ENCODE data around the gene HRH2.

The HRH2 gene

DNA sequence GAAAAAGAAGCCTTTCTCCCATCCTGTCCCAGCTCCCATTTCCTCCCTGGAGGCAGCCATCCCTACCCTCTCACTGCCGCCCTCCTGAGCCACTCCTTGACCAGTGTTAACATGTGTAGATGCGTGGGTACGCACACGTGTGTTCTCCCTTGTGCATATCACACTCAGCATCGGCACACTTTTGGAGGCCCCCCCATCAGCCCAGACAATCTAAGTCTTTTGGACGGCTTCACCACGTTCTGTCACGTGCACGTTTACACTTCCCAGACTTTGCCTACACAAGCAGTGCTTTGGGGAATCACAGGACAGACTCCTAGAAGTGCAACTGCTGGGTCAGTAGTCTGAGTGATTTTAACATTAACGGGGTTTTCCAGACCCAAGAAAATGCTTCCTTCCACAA is 18.0 kb downstream of the HRH2 start:
- DNase-seq (ENCODE audit: low spot score), result no peak

DNA sequence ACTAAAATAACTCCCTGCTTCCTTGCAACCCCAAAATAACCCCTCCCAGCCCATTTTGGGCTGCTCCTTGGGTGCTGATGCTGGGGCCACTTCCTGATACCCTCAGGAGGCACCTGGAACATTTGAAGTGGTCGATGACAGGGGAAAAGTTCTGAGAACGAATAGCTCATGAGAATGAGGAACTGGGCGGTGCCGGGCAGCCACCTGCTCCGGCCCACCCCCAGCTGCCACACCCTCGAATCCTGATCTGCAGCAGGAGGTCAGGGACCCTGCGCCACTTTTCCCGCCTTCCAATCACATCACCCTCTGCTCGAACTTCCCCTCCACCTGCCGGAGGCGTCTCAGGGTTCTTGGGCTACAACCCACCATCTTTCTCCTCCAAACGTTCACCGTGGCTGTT is 19.7 kb downstream of the HRH2 start:
- DNase-seq (ENCODE audit: low spot score), result no peak

DNA sequence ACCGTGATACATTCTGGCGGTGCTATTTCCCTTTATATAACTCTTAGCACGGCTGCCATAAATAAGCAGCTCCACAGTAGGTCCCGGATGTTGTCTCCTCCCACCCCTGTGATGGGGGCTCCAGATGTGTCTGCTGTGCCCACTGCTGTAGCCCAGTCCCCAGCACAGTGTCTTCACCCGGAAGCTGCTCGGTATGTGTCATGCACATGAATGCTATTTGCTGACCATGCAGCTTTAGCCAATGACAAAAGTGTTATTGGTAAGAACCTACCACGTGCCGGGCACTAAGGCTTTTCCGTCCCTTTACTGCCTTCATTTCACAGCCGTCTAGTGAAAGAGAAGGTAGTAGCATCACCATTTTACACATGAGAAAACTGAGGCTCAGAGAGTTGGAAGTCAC is 20.2 kb downstream of the HRH2 start:
- DNase-seq (ENCODE audit: low spot score), result no peak

DNA sequence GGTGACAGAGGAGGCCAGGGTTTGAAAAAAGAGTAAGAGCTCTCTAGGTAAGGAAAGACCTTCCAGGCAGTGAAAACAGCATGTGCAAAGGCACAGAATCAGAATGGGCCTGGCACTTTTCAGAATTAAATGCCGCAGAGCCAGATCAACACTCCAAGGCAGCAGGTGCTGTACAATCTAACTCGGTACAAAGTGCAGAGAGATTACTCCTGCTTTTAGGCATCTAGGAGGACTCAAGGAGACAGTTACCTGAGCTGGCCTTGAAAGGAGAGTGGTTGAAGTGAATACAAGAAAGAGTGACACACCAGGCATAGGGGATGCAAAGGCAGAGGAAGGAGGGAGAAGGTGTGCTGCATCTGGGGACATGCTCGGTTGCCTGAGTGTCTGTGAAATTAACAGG is 21.5 kb downstream of the HRH2 start:
- no peak for DNase-seq (ENCODE audit: low spot score)

DNA sequence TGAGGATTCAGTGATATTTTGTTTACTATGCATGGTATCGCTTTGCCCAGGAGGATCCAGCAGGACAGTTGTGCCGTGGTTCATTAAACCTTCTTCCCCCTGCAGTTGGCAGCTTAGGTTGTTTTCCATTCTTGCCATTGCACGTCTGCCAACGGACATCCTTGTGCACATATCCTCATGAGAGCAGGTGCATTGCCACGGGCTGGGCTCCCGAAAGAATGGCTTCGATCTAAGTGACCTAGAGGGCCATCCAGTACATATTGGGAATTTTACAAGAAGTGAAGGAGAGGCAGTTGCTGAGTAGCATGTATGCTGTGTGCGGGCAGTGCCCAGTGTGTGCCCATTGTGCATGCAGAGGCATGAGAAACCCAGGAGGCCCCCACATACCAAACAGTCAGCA is 22.1 kb downstream of the HRH2 start:
- DNase-seq (ENCODE audit: low spot score), result no peak

DNA sequence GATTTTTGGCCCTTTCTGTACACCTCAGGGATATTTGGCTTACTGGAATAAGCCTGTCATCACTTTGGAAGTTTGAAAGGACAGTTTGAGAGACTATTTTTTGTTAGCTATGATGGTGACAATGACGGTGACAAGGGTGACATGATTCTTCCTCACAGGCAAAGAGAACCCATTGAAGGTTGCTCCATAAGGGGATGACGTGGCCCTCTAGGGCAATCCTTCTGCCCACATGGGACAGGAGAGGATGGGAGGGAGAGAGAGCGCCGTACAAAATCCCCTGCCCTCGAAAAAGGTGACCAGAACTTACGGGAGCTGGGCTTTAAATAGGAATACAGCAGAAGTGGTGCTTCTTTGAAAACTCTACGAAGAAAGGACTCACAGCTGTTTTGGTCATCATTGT is 22.6 kb downstream of the HRH2 start:
- DNase-seq (ENCODE audit: low spot score), result no peak

DNA sequence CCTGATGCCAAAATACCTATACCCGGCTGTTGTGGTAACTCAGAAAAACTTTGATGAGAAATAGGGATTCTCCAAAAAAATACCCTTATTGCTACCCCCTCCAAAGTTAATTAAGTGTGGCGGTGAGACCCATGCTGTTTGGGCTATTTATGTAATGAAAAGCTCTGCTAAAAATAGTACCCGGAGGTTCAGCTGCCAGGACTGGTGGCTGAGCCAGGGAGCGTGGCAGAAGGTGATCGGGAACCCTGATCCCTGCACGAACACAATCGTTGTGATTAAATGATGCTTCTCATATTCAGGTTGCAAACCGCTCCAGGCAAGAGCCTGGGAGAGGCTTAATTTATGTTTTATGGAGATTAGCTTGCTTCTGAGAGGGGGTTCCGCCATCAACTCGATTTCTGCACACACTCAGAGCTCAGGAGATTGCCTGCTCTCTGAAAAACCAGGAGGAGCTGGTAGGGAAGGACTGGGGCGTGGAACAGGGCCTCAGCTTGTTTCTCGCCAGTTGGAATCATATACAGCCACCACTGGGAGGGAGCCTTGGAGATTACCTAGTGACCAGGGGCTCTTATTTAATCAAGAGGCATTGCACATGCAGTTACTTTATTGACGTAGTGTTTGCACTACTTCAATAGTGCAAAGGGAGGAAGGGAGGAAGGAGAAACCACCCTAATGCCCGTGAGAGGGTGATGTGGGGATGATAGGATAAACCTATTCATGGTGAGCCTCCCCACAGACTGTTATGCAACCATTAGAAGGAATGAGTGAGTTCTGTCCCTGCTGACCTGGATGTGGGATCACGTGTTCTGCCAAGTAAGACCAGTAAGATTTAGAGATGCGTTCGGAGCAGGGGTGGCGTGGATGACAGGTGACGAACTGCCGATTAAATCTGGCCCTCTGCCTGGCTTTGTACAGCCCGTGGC is 23.4 kb downstream of the HRH2 start:
- DNase-seq (ENCODE audit: low spot score), result no peak

DNA sequence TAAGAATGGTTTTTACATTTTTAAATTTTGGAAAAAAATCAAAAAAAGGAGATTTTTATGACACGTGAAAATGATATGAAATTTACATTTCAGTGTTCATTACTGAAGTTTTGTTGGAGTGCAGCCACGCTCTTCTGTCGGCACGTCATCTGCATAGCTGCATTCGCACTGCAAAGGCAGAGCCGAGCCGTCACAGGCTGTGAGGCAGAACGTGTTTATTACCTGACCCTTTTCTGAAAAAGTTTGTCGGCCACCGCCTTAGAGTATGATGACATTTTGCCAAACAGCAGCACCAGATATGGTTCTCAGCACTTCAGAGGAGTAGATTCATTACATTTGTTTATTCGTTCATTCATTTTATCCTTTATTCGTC is 24.1 kb downstream of the HRH2 start:
- DNase-seq (ENCODE audit: low spot score), result no peak

DNA sequence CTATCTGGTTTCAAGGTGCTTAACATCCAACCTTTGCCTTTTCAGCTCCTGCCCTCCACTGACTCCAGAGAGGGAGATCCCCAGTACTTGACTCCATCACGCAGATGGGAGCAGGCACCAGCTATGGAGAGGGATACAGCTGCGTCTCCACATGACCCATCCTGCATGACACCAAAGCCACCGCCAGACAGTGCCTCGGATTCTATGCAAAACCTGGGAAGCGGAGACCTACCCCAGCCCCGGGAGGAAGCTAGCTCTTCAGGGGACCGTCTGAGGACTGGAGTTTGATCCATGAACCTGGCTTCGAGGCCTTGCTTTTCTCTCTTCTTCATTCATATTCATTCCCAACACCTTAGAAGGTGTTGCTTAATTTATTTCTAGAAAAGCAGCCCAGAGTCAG is 24.8 kb downstream of the HRH2 start:
- DNase-seq (ENCODE audit: low spot score), result no peak

DNA sequence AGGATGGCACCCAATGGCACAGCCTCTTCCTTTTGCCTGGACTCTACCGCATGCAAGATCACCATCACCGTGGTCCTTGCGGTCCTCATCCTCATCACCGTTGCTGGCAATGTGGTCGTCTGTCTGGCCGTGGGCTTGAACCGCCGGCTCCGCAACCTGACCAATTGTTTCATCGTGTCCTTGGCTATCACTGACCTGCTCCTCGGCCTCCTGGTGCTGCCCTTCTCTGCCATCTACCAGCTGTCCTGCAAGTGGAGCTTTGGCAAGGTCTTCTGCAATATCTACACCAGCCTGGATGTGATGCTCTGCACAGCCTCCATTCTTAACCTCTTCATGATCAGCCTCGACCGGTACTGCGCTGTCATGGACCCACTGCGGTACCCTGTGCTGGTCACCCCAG is 25.4 kb downstream of the HRH2 start:
- DNase-seq (ENCODE audit: low spot score), result no peak

- DNase-seq (ENCODE audit: low spot score), result no peak
These were observed 26.1 kb downstream of the HRH2 start for GRCh38 chr5:175683921-175684320.

DNA sequence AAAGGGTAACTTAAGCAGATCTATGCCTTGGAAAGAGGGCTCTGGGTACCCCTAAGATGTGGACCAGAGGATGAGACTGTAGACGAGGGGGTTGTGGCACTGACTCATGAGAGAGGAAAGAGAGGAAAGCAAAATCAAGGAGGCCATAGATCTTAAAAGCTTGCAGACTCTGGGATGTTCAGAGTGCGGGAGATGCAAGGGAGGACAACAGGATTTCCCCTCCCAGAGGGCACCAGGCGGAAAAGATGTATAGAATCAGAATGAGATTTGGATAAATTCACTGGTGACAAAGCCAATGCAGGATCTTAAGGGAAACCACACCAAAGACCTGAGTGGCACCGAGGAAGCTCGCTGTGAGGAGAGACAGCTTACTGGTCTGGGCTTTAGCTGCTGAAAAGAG is 27.1 kb downstream of the HRH2 start:
- no peak for DNase-seq (ENCODE audit: low spot score)

GRCh38 chr5:175685701-175686350 is 28.0 kb downstream of the HRH2 start:
- no peak for DNase-seq (ENCODE audit: low spot score)

DNA sequence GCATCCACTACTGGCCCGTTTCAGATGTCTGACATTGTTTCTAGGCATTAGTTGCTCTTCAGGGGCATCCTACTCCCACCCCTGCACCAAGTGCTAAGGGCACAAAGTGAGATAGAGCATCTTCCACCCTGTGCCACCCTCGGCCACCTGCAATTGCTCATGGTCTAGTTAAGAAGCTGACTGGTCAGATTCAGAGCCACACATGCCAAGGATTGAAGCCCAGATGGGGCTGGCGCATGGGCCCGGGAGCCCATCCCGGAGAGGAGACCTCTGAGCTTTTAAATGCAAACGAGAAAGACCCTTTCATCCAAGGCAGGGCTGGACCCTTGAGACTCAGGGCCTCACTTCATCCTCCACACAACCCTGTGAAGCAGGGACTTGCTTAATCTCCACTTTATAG is 28.5 kb downstream of the HRH2 start:
- DNase-seq (ENCODE audit: low spot score), result no peak

DNA sequence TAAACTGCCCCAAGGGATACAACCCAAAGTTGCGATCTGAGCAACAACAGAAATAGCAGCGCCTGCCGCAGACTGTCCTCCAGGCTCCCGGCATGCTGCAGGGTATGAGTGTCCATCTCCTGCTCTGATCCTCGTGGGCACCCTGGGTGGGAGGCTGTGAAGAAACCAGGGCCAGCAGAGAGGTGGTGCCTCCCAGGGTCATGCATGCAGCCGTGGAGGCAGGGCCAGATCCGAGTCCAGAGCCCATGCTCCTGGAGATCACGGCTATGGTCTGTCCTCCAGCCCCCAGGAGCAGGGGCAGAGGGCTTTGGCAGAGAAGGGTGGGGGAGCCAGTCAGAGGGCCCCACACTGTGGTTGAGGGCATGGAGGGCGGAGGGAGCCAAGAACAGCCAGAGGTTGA is 29.0 kb downstream of the HRH2 start:
- no peak for DNase-seq (ENCODE audit: low spot score)

- DNase-seq (ENCODE audit: low spot score), result no peak
These were observed 29.4 kb downstream of the HRH2 start for GRCh38 chr5:175687231-175687701.

DNA sequence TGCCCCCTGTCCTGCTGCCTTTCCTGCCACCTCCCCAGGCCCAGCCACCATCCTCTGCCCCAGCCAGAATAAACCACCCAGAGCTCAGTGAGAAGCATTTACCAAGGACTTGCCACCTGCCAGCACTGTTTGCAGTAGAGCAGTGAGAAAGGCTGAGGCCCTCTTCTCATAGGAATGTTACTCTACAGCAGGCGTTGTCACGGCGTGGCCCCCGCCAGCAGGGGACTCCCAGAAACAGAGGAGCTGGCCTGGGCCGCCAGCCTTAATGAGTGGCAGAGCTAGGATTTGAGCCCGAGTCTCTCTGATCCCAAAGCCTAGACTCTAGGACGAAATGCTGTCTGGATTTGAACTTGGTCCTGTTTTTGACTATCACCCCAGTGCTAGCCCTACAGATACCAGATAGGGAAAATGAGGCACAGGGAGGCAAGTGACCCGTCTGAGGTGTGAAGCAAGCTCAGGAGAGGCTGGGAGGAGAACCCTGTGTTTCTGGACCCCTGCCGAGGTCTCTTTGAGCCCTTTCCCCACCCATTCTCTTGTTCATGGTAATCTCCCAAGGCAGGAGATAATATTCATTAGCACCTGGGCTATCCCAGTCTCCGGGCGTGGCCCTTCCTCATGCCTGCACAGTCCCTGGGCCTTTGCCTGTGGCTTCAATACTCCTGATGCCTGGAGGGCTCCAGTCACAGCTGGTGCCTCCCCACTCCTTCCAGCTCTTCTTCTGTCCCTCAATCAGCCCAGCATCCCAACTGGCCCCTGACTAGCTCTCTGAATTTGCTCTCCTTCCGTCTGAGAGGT is 30.7 kb downstream of the HRH2 start:
- DNase-seq (ENCODE audit: low spot score), result no peak

DNA sequence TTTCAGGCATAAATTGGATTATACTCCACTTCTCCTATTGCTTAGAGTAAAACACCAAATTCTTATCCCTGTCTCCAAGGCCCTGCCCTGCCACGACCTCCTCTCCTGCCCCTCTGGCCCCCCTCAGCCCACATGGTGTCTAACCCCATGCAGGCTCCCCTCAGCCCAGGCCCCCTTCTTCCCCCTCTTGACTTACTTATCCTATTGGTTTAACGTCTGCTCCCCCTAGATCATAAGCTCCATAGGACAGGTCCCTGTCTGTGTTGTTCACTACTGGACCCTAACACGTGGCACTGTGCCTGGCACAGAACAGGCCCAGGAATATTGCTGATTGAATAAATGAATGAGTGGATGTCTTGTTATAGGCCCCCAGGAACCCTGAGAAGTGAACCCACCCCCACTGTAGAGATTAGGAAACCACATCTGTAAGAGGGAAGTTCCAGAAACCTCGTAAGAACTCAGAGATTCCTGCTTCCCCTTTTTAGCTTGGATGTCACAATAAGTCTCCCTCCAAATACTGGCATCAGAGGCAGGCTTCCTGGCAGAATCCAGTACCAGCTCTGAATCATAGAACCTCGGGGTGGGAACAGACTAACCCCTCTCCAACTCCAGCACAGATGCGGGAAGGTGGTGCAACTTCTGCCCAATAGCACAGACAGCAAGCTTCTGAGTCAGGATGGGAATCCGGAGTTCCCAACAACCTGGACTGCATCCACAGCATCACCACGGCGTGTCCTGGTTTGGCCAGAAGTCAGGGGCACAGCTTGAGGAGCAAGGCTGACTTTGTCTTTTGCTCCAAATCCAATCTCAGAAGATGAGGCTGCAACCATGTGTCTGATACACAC is 31.5 kb downstream of the HRH2 start:
- DNase-seq (ENCODE audit: low spot score), result no peak

GRCh38 chr5:175690025-175690424 is 32.2 kb downstream of the HRH2 start:
- no peak for DNase-seq (ENCODE audit: low spot score)

DNA sequence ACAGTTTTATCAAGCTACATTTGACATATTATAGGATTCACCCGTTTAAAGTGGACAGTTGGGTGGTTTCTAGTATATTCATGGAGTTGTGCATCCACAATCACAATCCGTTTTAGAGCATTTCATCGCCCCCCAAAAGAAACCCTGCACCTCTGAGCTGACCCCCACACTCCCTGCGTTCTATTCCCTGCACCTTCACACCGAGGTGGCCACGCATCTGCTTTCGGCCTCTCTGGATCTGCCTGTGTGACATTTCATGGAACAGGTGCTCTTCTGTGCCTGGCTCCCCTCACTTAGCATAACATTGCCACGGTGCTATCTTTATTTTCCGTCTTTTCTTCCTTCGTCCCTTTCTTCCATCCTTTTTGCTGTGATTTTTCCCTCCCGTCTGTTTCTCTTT is 32.7 kb downstream of the HRH2 start:
- DNase-seq (ENCODE audit: low spot score), result no peak

DNA sequence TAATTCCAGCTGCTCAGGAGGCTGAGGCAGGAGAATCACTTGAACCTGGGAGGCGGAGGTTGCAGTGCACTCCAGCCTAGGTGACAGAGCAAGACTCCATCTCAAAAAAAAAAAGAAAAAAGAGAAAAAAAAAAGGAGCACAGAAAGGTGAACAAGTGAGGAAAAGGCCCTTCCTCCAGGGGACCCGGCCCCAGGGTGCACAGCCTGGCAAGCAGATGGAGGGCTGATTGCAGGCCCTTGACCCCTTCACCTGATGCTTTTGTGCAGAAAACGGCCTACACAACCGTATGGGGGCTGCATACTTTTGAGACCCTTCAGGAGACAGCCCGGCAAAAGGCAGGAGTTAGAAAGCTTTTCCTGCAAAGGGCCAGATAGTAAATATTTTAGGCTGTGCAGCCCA is 33.9 kb downstream of the HRH2 start:
- no peak for DNase-seq (ENCODE audit: low spot score)

Measured in RKO (cell line).